HCT116 (cell line): ENCODE data around the gene PDXK. TPM values are rescaled to one million over a fixed set of nuclear protein-coding genes. Genes with fewer than 3 reads are reported as not detected.

Experiments used
- ATAC-seq: fragments of 200-7000 bp; cut with Tn5 transposase; 2 replicates; pipeline ENCODE4 v1.9.1; 2020; ENCODE audit warnings: mild to moderate bottlenecking, moderate library complexity
- BruUV-seq: library from RNA; stranded (reverse); fragments of 400-500 nt; replicated peaks from 2 replicates; lab custom pipeline; 2021; lab: Mats Ljungman, UMichigan
- CTCF ChIA-PET: fragments of 300-600 bp; sonication (Branson Sonifier 250); formaldehyde crosslinking; loops from one replicate; lab custom pipeline; 2021; ENCODE audit warnings: antibody characterized with exemption; lab: Charles Lee
- POLR2A ChIA-PET: fragments of 300-600, 350-600 bp; sonication (Branson Sonifier 250); formaldehyde crosslinking; loops from one replicate; lab custom pipeline; 2021; ENCODE audit warnings: antibody characterized with exemption; lab: Charles Lee
- RAD21 ChIA-PET, 2 experiments: fragments of 300-600 bp; sonication (Branson Sonifier 250); formaldehyde crosslinking; loops; one replicate each; lab custom pipeline; 2023; ENCODE audit warnings: low total read pairs in 2 of 2; ENCODE audit not compliant: uncharacterized antibody in 2 of 2, unreplicated experiment in 2 of 2, low non-redundant PET in 1 of 2; lab: Charles Lee
- DNase-seq: peaks from one replicate; pipeline ENCODE4 v3.0.0-alpha.2; 2010; ENCODE audit warnings: low read depth, low spot score
- H2AFZ ChIP-seq: fragments of 200-600 bp; shearing (Covaris generic), sonication (generic); 2 replicates; pipeline ENCODE4 v1.6.1; 2017; ENCODE audit warnings: low read depth, mixed run types, mixed read lengths, antibody characterized with exemption, low read length; ENCODE audit not compliant: poor library complexity, severe bottlenecking
- H3K27ac ChIP-seq: 2 replicates; pipeline ENCODE4 v1.5.1; 2012; ENCODE audit warnings: low read depth, low read length
- H3K27me3 ChIP-seq: fragments of 200-600 bp; sonication (generic); 2 replicates; pipeline ENCODE4 v1.6.1; 2016; ENCODE audit warnings: mixed run types, low read length, mixed read lengths; ENCODE audit not compliant: insufficient read depth
- H3K36me3 ChIP-seq, 2 experiments: fragments of 200-500 bp in 1 of 2; fragments of 200-600 bp in 1 of 2; sonication (Bioruptor generic) in 1 of 2; sonication (generic) in 1 of 2; 2 replicates each; pipeline versions ENCODE4 v1.5.1 to v1.6.1; 2014 to 2016; ENCODE audit warnings: low read length in 2 of 2, inconsistent platforms in 1 of 2, mixed read lengths in 1 of 2, mixed run types in 1 of 2; ENCODE audit not compliant: insufficient read depth in 2 of 2, control insufficient read depth in 1 of 2
- H3K4me1 ChIP-seq, 2 experiments: fragments of 200-600 bp in 1 of 2; sonication (generic) in 1 of 2; 2 replicates each; pipeline versions ENCODE4 v1.5.1 to v1.6.1; 2012 to 2017; ENCODE audit warnings: low read length in 2 of 2, inconsistent platforms in 1 of 2, mild to moderate bottlenecking in 1 of 2, mixed read lengths in 1 of 2, mixed run types in 1 of 2, moderate library complexity in 1 of 2; ENCODE audit not compliant: insufficient read depth in 2 of 2, control insufficient read depth in 1 of 2
- H3K4me2 ChIP-seq: fragments of 200-600 bp; sonication (generic); 2 replicates; pipeline ENCODE4 v1.6.1; 2017; ENCODE audit warnings: mixed run types, low read length, mixed read lengths
- H3K4me3 ChIP-seq, 2 experiments: fragments of 200-600 bp in 1 of 2; sonication (generic) in 1 of 2; replicated peaks in 1 of 2; 2 replicates each; pipeline ENCODE4 v1.5.1; 2011 to 2016; ENCODE audit warnings: low read length in 2 of 2, control low read depth in 1 of 2, low read depth in 1 of 2, mild to moderate bottlenecking in 1 of 2, mixed read lengths in 1 of 2, mixed run types in 1 of 2
- H3K79me2 ChIP-seq: fragments of 200-600 bp; sonication (generic); 2 replicates; pipeline ENCODE4 v1.6.1; 2017; ENCODE audit warnings: mild to moderate bottlenecking, mixed run types, low read length, moderate library complexity, mixed read lengths; ENCODE audit not compliant: insufficient read depth
- H3K9ac ChIP-seq: fragments of 200-600 bp; sonication (generic); 2 replicates; pipeline ENCODE4 v1.6.1; 2016; ENCODE audit warnings: low read length, mixed read lengths
- H3K9me2 ChIP-seq: fragments of 200-600 bp; sonication (generic), shearing (Covaris generic); 2 replicates; pipeline ENCODE4 v1.6.1; 2017; ENCODE audit warnings: mixed run types, mild to moderate bottlenecking, moderate library complexity; ENCODE audit not compliant: insufficient read depth
- H3K9me3 ChIP-seq, 2 experiments: fragments of 200-500 bp in 1 of 2; fragments of 200-600 bp in 1 of 2; sonication (Bioruptor generic) in 1 of 2; sonication (generic) in 1 of 2; 2 replicates each; pipeline ENCODE4 v1.6.1; 2014 to 2017; ENCODE audit warnings: low read length in 2 of 2, mixed read lengths in 2 of 2, inconsistent platforms in 1 of 2, low read depth in 1 of 2, mild to moderate bottlenecking in 1 of 2, mixed run types in 1 of 2, moderate library complexity in 1 of 2; ENCODE audit not compliant: control insufficient read depth in 1 of 2, insufficient read depth in 1 of 2
- H4K20me1 ChIP-seq: fragments of 200-600 bp; sonication (generic), shearing (Covaris generic); 2 replicates; pipeline ENCODE4 v1.6.1; 2017; ENCODE audit warnings: mixed run types, mild to moderate bottlenecking, moderate library complexity; ENCODE audit not compliant: insufficient read depth
- CBX3 ChIP-seq: IDR thresholded peaks from 2 replicates; pipeline ENCODE4 v1.6.1; 2012; ENCODE audit warnings: low read depth
- CEBPB ChIP-seq: IDR thresholded peaks from 2 replicates; pipeline ENCODE4 v1.6.1; 2012; ENCODE audit warnings: low read depth
- CTCF ChIP-seq, 3 experiments: fragments of 200-600 bp in 1 of 3; sonication (generic) in 1 of 3; IDR thresholded peaks in 2 of 3; conservative IDR thresholded peaks in 1 of 3; 2 replicates each; pipeline ENCODE4 v1.5.1; 2012 to 2017; ENCODE audit warnings: low read depth in 2 of 3, low read length in 2 of 3, antibody characterized with exemption in 1 of 3, borderline replicate concordance in 1 of 3, control low read depth in 1 of 3, mild to moderate bottlenecking in 1 of 3, mixed read lengths in 1 of 3, mixed run types in 1 of 3, moderate library complexity in 1 of 3; ENCODE audit not compliant: insufficient read depth in 1 of 3
- EZH2 ChIP-seq: fragments of 200-600 bp; sonication (generic); IDR thresholded peaks from 2 replicates; pipeline ENCODE4 v1.6.1; 2017; ENCODE audit warnings: antibody characterized with exemption, mixed run types
- EZH2phosphoT487 ChIP-seq: fragments of 200-600 bp; IDR thresholded peaks from 2 replicates; pipeline ENCODE4 v1.6.1; 2018; ENCODE audit warnings: antibody characterized with exemption, borderline replicate concordance
- MAX ChIP-seq: IDR thresholded peaks from 2 replicates; pipeline ENCODE4 v1.6.1; 2012
- REST ChIP-seq: IDR thresholded peaks from 2 replicates; pipeline ENCODE4 v1.6.1; 2012; ENCODE audit warnings: low read depth
- SP1 ChIP-seq: IDR thresholded peaks from 2 replicates; pipeline ENCODE4 v1.6.1; 2012; ENCODE audit warnings: low read depth
- SRF ChIP-seq: IDR thresholded peaks from 2 replicates; pipeline ENCODE4 v1.6.1; 2012; ENCODE audit warnings: low read depth
- TCF7L2 ChIP-seq: IDR thresholded peaks from 2 replicates; pipeline ENCODE4 v1.7.0; 2011; ENCODE audit warnings: borderline replicate concordance, inconsistent platforms; ENCODE audit not compliant: insufficient read depth, insufficient read length; ENCODE audit errors: extremely low read depth
- YY1 ChIP-seq: IDR thresholded peaks from 2 replicates; pipeline ENCODE4 v1.6.1; 2011; ENCODE audit warnings: low read length, low read depth, moderate library complexity, mild to moderate bottlenecking; ENCODE audit not compliant: insufficient replicate concordance; ENCODE audit errors: extremely low read depth
- ZBTB33 ChIP-seq: IDR thresholded peaks from 2 replicates; pipeline ENCODE4 v1.6.1; 2011; ENCODE audit warnings: mild to moderate bottlenecking, low read length, moderate library complexity; ENCODE audit not compliant: insufficient replicate concordance; ENCODE audit errors: extremely low read depth
- intact Hi-C: fragments of 100-400 bp; cut with micrococcal nuclease; formaldehyde crosslinking; loops from 2 replicates; pipeline ENCODE4 v1.10.0; 2022
- total RNA-seq: library from RNA; stranded (reverse); gene quantifications from one replicate; pipeline ENCODE4 v1.2.1, GENCODE V29; 2021; ENCODE audit not compliant: unreplicated experiment

Gene PDXK
- total RNA-seq, 1 experiment from 2014 or later = 127 TPM

GRCh38 chr21:43751955-43752591, 33.1 kb downstream of the PDXK start (continued):
- TF ChIP-seq ZBTB33 (no peak), CTCF (IDR thresholded peaks at IDR 0.05 in 2 of 3, conservative IDR thresholded peaks at IDR 0.05 in 1 of 3; ENCODE audit: borderline replicate concordance in 1 of 3, insufficient read depth in 1 of 3, low read depth in 2 of 3, low read length in 2 of 3) (no peak), TCF7L2 (no peak)

- DNase-seq (no peak), ATAC-seq (no peak)
- H3K9ac ChIP-seq = no peak overlapping the region
- ChIA-PET POLR2A (no interaction called here), RAD21 (no interaction called here), CTCF (no interaction called here)
- H3K4me3 ChIP-seq = no peak overlapping the region
- H2AFZ ChIP-seq = no peak overlapping the region
- H3K4me1 ChIP-seq = peaks cover 0 to 12% of the 10 kb centered on the region in 2 experiments; a peak in 2 of 4 replicates
- no peaks in the 10 kb centered on the region for H3K79me2 ChIP-seq
- no TSS peak for BruUV-seq
- no peak overlapping the region for H3K4me2 ChIP-seq
- no peaks in the 10 kb centered on the region for H3K27me3 ChIP-seq
- H3K9me3 ChIP-seq = no peaks in the 10 kb centered on the region
- H3K9me2 ChIP-seq = no peaks in the 10 kb centered on the region
- intact Hi-C loops = no loop called here
- H4K20me1 ChIP-seq = no peaks in the 10 kb centered on the region
- H3K27ac ChIP-seq = no peak overlapping the region
- H3K36me3 ChIP-seq = peaks cover 21 to 69% of the 10 kb centered on the region in 2 experiments; a peak in 3 of 4 replicates
- TF ChIP-seq EZH2phosphoT487 (no peak), MAX (no peak), EZH2 (no peak), CBX3 (no peak), REST (no peak), SP1 (no peak), CEBPB (no peak), YY1 (no peak), SRF (no peak)
Measured at GRCh38 chr21:43752758-43753438, 34.0 kb downstream of the PDXK start.
